HCT116 (cell line): ENCODE data around the gene CDKAL1. TPM values are rescaled to one million over a fixed set of nuclear protein-coding genes. Genes with fewer than 3 reads are reported as not detected.

Source experiments
- ATAC-seq: fragments of 200-7000 bp; cut with Tn5 transposase; 2 replicates; pipeline ENCODE4 v1.9.1; 2020; ENCODE audit warnings: mild to moderate bottlenecking, moderate library complexity
- BruUV-seq: library from RNA; stranded (reverse); fragments of 400-500 nt; replicated peaks from 2 replicates; lab custom pipeline; 2021; lab: Mats Ljungman, UMichigan
- CTCF ChIA-PET: fragments of 300-600 bp; sonication (Branson Sonifier 250); formaldehyde crosslinking; loops from one replicate; lab custom pipeline; 2021; ENCODE audit warnings: antibody characterized with exemption; lab: Charles Lee
- POLR2A ChIA-PET: fragments of 300-600, 350-600 bp; sonication (Branson Sonifier 250); formaldehyde crosslinking; loops from one replicate; lab custom pipeline; 2021; ENCODE audit warnings: antibody characterized with exemption; lab: Charles Lee
- RAD21 ChIA-PET, 2 experiments: fragments of 300-600 bp; sonication (Branson Sonifier 250); formaldehyde crosslinking; loops; one replicate each; lab custom pipeline; 2023; ENCODE audit warnings: low total read pairs in 2 of 2; ENCODE audit not compliant: uncharacterized antibody in 2 of 2, unreplicated experiment in 2 of 2, low non-redundant PET in 1 of 2; lab: Charles Lee
- DNase-seq: peaks from one replicate; pipeline ENCODE4 v3.0.0-alpha.2; 2010; ENCODE audit warnings: low read depth, low spot score
- H2AFZ ChIP-seq: fragments of 200-600 bp; shearing (Covaris generic), sonication (generic); 2 replicates; pipeline ENCODE4 v1.6.1; 2017; ENCODE audit warnings: low read depth, mixed run types, mixed read lengths, antibody characterized with exemption, low read length; ENCODE audit not compliant: poor library complexity, severe bottlenecking
- H3K27ac ChIP-seq: 2 replicates; pipeline ENCODE4 v1.5.1; 2012; ENCODE audit warnings: low read depth, low read length
- H3K27me3 ChIP-seq: fragments of 200-600 bp; sonication (generic); 2 replicates; pipeline ENCODE4 v1.6.1; 2016; ENCODE audit warnings: mixed run types, low read length, mixed read lengths; ENCODE audit not compliant: insufficient read depth
- H3K36me3 ChIP-seq, 2 experiments: fragments of 200-500 bp in 1 of 2; fragments of 200-600 bp in 1 of 2; sonication (Bioruptor generic) in 1 of 2; sonication (generic) in 1 of 2; 2 replicates each; pipeline versions ENCODE4 v1.5.1 to v1.6.1; 2014 to 2016; ENCODE audit warnings: low read length in 2 of 2, inconsistent platforms in 1 of 2, mixed read lengths in 1 of 2, mixed run types in 1 of 2; ENCODE audit not compliant: insufficient read depth in 2 of 2, control insufficient read depth in 1 of 2
- H3K4me1 ChIP-seq, 2 experiments: fragments of 200-600 bp in 1 of 2; sonication (generic) in 1 of 2; 2 replicates each; pipeline versions ENCODE4 v1.5.1 to v1.6.1; 2012 to 2017; ENCODE audit warnings: low read length in 2 of 2, inconsistent platforms in 1 of 2, mild to moderate bottlenecking in 1 of 2, mixed read lengths in 1 of 2, mixed run types in 1 of 2, moderate library complexity in 1 of 2; ENCODE audit not compliant: insufficient read depth in 2 of 2, control insufficient read depth in 1 of 2
- H3K4me2 ChIP-seq: fragments of 200-600 bp; sonication (generic); 2 replicates; pipeline ENCODE4 v1.6.1; 2017; ENCODE audit warnings: mixed run types, low read length, mixed read lengths
- H3K4me3 ChIP-seq, 2 experiments: fragments of 200-600 bp in 1 of 2; sonication (generic) in 1 of 2; replicated peaks in 1 of 2; 2 replicates each; pipeline ENCODE4 v1.5.1; 2011 to 2016; ENCODE audit warnings: low read length in 2 of 2, control low read depth in 1 of 2, low read depth in 1 of 2, mild to moderate bottlenecking in 1 of 2, mixed read lengths in 1 of 2, mixed run types in 1 of 2
- H3K79me2 ChIP-seq: fragments of 200-600 bp; sonication (generic); 2 replicates; pipeline ENCODE4 v1.6.1; 2017; ENCODE audit warnings: mild to moderate bottlenecking, mixed run types, low read length, moderate library complexity, mixed read lengths; ENCODE audit not compliant: insufficient read depth
- H3K9ac ChIP-seq: fragments of 200-600 bp; sonication (generic); 2 replicates; pipeline ENCODE4 v1.6.1; 2016; ENCODE audit warnings: low read length, mixed read lengths
- H3K9me2 ChIP-seq: fragments of 200-600 bp; sonication (generic), shearing (Covaris generic); 2 replicates; pipeline ENCODE4 v1.6.1; 2017; ENCODE audit warnings: mixed run types, mild to moderate bottlenecking, moderate library complexity; ENCODE audit not compliant: insufficient read depth
- H3K9me3 ChIP-seq, 2 experiments: fragments of 200-500 bp in 1 of 2; fragments of 200-600 bp in 1 of 2; sonication (Bioruptor generic) in 1 of 2; sonication (generic) in 1 of 2; 2 replicates each; pipeline ENCODE4 v1.6.1; 2014 to 2017; ENCODE audit warnings: low read length in 2 of 2, mixed read lengths in 2 of 2, inconsistent platforms in 1 of 2, low read depth in 1 of 2, mild to moderate bottlenecking in 1 of 2, mixed run types in 1 of 2, moderate library complexity in 1 of 2; ENCODE audit not compliant: control insufficient read depth in 1 of 2, insufficient read depth in 1 of 2
- H4K20me1 ChIP-seq: fragments of 200-600 bp; sonication (generic), shearing (Covaris generic); 2 replicates; pipeline ENCODE4 v1.6.1; 2017; ENCODE audit warnings: mixed run types, mild to moderate bottlenecking, moderate library complexity; ENCODE audit not compliant: insufficient read depth
- CEBPB ChIP-seq: IDR thresholded peaks from 2 replicates; pipeline ENCODE4 v1.6.1; 2012; ENCODE audit warnings: low read depth
- EZH2phosphoT487 ChIP-seq: fragments of 200-600 bp; IDR thresholded peaks from 2 replicates; pipeline ENCODE4 v1.6.1; 2018; ENCODE audit warnings: antibody characterized with exemption, borderline replicate concordance
- FOSL1 ChIP-seq: IDR thresholded peaks from 2 replicates; pipeline ENCODE4 v1.6.1; 2012; ENCODE audit warnings: low read depth
- REST ChIP-seq: IDR thresholded peaks from 2 replicates; pipeline ENCODE4 v1.6.1; 2012; ENCODE audit warnings: low read depth
- SRF ChIP-seq: IDR thresholded peaks from 2 replicates; pipeline ENCODE4 v1.6.1; 2012; ENCODE audit warnings: low read depth
- ZFX ChIP-seq: fragments of 450-650 bp; IDR thresholded peaks from 2 replicates; pipeline ENCODE4 v1.6.1; 2017
- ZNF274 ChIP-seq: fragments of 200-500 bp; sonication (Bioruptor generic); IDR thresholded peaks from 2 replicates; pipeline ENCODE4 v1.6.1; 2014; ENCODE audit warnings: mild to moderate bottlenecking, low read depth, low read length, inconsistent platforms
- intact Hi-C: fragments of 100-400 bp; cut with micrococcal nuclease; formaldehyde crosslinking; loops from 2 replicates; pipeline ENCODE4 v1.10.0; 2022
- total RNA-seq: library from RNA; stranded (reverse); gene quantifications from one replicate; pipeline ENCODE4 v1.2.1, GENCODE V29; 2021; ENCODE audit not compliant: unreplicated experiment

CDKAL1 gene
- total RNA-seq, 1 experiment from 2014 or later, result 14.9 TPM

GRCh38 chr6:21085211-21085610 is 551.0 kb downstream of the CDKAL1 start:
- Histone ChIP-seq H2AFZ (no peak overlapping the region), H3K9me2 (no peaks in the 10 kb centered on the region), H3K27ac (no peak overlapping the region), H4K20me1 (no peaks in the 10 kb centered on the region), H3K36me3 (no peaks in the 10 kb centered on the region), H3K27me3 (no peaks in the 10 kb centered on the region), H3K79me2 (no peaks in the 10 kb centered on the region), H3K4me1 (no peaks in the 10 kb centered on the region), H3K9me3 (no peaks in the 10 kb centered on the region), H3K4me2 (no peak overlapping the region), H3K4me3 (no peak overlapping the region), H3K9ac (no peak overlapping the region)
- POLR2A ChIA-PET, result no interaction called here
- no TSS peak for BruUV-seq
- ATAC-seq (no peak), DNase-seq (no peak)
- intact Hi-C loops, result no loop called here
- TF ChIP-seq REST, result no peak
- no peak for TF ChIP-seq CEBPB
- TF ChIP-seq FOSL1, result no peak
- TF ChIP-seq EZH2phosphoT487, result no peak
- TF ChIP-seq ZFX, result no peak
- no peak for TF ChIP-seq ZNF274
- no peak for TF ChIP-seq SRF
- CTCF ChIA-PET, result no interaction called here
- RAD21 ChIA-PET, result no interaction called here

- H3K9ac ChIP-seq, result no peak overlapping the region
- RAD21 ChIA-PET, result no interaction called here
- no peak for TF ChIP-seq REST
- 0 out of 2 replicates have a peak, but pooled peaks have one; percentile 14 for TF ChIP-seq CEBPB
- H3K27me3 ChIP-seq, result no peaks in the 10 kb centered on the region
- H3K4me3 ChIP-seq, result no peak overlapping the region
- ATAC-seq (no peak), DNase-seq (no peak)
- no peaks in the 10 kb centered on the region for H3K79me2 ChIP-seq
- BruUV-seq, result no TSS peak
- no peaks in the 10 kb centered on the region for H4K20me1 ChIP-seq
- H3K36me3 ChIP-seq, result no peaks in the 10 kb centered on the region
- POLR2A ChIA-PET, result no interaction called here
- CTCF ChIA-PET, result no interaction called here
- no peaks in the 10 kb centered on the region for H3K9me2 ChIP-seq
- H3K4me1 ChIP-seq, result no peaks in the 10 kb centered on the region
- no peak overlapping the region for H3K27ac ChIP-seq
- no peak overlapping the region for H3K4me2 ChIP-seq
- intact Hi-C loops, result no loop called here
- H3K9me3 ChIP-seq, result no peaks in the 10 kb centered on the region
- no peak overlapping the region for H2AFZ ChIP-seq
These were observed 551.4 kb downstream of the CDKAL1 start for GRCh38 chr6:21085643-21086042.
